ENCODE measurements around the gene TNFRSF14.

The TNFRSF14 gene

DNA sequence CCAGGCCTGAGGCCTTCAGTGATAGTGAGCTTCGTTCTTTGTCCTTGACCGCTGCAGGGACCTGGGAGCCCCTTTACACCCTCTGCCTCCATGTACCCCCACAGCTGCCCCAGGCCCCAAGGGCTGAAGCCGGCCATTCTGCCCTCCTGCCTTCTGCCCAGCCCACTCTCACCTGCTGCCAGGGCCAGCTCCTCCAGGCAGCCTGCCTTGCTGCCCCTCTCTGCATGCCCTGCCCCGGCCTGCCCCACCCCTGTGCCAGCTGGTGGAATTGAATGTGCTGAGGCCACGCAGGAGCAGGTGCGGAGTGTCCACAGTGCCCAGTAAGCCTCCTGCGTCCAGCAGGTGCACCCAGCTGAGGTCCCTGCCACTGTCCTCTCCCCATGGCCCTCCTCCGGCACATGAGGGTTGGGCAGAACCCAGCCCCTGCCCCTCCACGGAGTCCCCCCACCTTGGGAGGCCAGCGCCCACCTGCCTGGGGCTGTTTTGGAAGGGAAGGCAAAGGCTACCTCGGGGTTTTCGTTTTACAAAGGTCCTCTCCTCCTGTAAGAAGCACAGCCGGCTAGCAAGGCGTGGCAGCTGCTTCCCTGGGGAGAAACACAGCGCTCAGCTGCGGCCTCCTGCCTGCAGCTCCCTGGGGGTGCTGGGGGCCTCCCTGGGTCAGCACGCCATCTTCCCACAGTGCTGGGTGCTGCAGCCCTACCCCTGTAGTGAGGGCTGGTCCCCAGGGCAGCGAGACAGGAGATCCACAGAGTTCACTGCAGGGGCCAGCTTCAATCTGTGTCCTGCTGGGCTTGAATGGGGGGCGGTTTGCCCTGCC is 55.7 kb downstream of the TNFRSF14 start:
- no peak for DNase-seq (ENCODE audit: low read depth in 1 of 2, low spot score in 1 of 2)

DNA sequence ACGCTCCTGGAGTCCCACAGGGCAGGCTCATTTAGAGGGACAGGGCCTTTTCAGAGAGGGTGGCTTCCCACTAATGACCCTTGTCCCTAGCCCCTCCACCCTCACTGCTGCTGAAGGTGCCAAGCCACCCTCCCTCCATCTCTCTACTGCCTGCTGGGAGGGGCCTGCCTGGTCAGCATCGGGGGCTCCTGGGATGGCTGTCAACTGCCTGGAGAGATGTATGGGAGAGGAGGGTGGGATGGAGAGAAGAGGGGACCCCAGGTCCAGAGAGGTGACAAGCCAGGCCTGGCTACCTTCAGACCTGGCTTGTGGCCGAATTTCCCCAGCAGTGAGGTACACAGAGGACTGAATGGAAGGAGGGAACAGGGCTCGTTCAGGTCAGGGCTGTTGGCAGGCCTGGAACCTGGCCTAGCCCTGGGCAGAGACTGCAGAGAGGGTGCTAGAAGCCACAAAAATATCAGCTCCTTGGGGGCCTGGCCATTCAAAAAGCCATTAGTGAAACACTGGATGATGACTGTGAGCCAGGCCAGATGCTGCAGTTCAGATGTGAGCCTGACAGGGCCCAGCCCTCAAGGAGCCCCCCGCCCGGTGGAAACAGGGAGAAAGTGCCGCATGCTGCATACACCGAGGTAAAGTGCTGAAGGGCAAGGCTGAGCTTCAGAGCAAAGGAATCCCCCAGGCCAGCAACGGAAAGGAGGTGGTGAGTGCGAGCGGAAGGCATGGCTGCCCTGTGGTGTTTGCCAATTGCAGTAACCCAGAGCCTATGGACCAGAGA is 56.6 kb downstream of the TNFRSF14 start:
- no peak for DNase-seq (ENCODE audit: low read depth in 1 of 2, low spot score in 1 of 2)
